ENCODE results near the gene TMEM134. TPM values are rescaled to one million over a fixed set of nuclear protein-coding genes. Genes with fewer than 3 reads are reported as not detected.
A peak's percentile ranks its signal among the peaks of the same experiment; 100 is the strongest.
"Not testable (repeated sequence)": the region's sequence is repeated elsewhere in the genome, so short reads cannot be mapped to it uniquely, and the experiment has no call there.

TMEM134 gene
- polyA plus RNA-seq, 1 donor: 63.0 TPM

DNA sequence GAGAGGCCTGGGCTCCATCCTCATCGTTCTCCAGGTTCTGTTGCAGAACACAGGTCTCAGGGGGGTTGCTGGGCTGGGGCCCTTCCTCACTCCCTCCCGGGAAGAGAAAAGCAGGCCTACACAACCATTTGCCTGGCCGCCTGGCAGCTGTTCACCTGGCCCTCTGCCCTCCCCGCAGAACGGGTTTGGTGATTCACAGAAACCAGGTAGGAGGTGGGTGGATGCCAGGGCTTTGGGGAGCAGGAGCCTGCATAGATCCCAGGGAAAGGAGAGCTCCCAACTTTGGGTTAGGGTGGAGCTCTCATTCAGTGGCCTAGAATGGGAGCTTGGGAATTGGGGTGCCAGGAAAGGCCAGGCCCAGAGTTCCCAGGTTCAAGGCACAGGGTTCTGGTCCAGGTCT is 995 bp downstream of the TMEM134 start:
- peak overlapping the region; percentile 96 for H3K4me3 ChIP-seq (ENCODE audit: low read length)
- peak in 1 of 2 donors; percentile 54 for DNase-seq
- peak overlapping the region; percentile 93 for H3K27ac ChIP-seq (ENCODE audit: low read length)
- no peaks in the 10 kb centered on the region for H3K27me3 ChIP-seq (ENCODE audit: control insufficient read depth, insufficient read depth, low read length)
- no peaks in the 10 kb centered on the region for H3K36me3 ChIP-seq (ENCODE audit: control insufficient read depth, insufficient read depth, low read length)
- peaks cover 6% of the 10 kb centered on the region for H3K9me3 ChIP-seq (ENCODE audit: control insufficient read depth, low read depth, low read length)
- WGBS (ENCODE audit: insufficient coverage, low lambda C conversion rate): no CpG with 5 or more reads among the region's 5 CpGs
- peaks cover 22% of the 10 kb centered on the region for H3K4me1 ChIP-seq (ENCODE audit: control insufficient read depth, insufficient read depth, low read length)

DNA sequence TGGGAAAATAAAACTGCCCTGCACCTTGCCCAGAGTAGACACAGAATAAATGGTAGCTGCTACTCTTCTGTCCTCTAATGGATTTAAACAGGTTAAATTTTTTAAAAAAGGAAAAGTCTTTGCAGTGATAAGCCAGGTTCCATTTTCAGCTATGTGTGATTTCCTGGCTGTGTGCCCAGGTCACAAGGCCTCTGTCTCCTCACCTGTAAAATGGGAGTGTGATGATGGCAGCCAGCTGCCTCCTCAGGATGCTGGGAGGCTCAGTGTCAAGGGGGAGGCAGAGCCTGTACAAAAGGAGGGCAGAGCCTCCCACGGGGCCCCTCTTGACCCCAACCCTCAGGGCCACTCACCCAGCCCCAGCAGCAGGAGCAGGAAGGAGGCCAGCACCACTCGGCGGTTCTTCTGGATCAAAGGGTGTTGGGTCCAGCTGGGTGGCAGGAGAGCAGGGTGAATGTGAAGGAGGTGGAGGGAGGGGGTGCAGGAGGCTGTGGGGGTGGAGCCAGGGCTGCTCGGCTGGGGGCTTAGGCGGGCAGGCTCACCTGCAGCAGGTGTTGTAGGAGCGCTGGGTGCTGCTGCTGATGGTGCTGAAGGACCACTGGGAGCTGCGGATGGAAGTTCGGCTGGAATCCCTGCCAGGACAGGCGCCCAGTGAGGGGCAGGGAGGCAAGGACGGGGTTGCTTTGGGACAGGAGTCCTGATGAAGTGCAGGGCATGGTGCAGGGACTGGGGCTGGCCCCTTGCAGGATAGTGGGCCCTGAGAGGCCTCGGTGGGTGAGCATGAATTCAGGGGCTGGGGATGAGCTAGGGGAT is 1.9 kb downstream of the TMEM134 start:
- H3K4me3 ChIP-seq (ENCODE audit: low read length): peak overlapping the region; percentile 96
- DNase-seq: no peak
- H3K4me1 ChIP-seq (ENCODE audit: control insufficient read depth, insufficient read depth, low read length): peaks cover 22% of the 10 kb centered on the region
- peaks cover 6% of the 10 kb centered on the region for H3K9me3 ChIP-seq (ENCODE audit: control insufficient read depth, low read depth, low read length)
- WGBS (ENCODE audit: insufficient coverage, low lambda C conversion rate): no CpG with 5 or more reads among the region's 11 CpGs
- H3K27me3 ChIP-seq (ENCODE audit: control insufficient read depth, insufficient read depth, low read length): no peaks in the 10 kb centered on the region
- H3K36me3 ChIP-seq (ENCODE audit: control insufficient read depth, insufficient read depth, low read length): no peaks in the 10 kb centered on the region
- H3K27ac ChIP-seq (ENCODE audit: low read length): no peak overlapping the region

GRCh38 chr11:67466367-67466766 is 2.7 kb downstream of the TMEM134 start:
- H3K27ac ChIP-seq (ENCODE audit: low read length): no peak overlapping the region
- H3K36me3 ChIP-seq (ENCODE audit: control insufficient read depth, insufficient read depth, low read length): no peaks in the 10 kb centered on the region
- no peak for DNase-seq
- no peaks in the 10 kb centered on the region for H3K27me3 ChIP-seq (ENCODE audit: control insufficient read depth, insufficient read depth, low read length)
- H3K9me3 ChIP-seq (ENCODE audit: control insufficient read depth, low read depth, low read length): peaks cover 6% of the 10 kb centered on the region
- no CpG with 5 or more reads among the region's 5 CpGs for WGBS (ENCODE audit: insufficient coverage, low lambda C conversion rate)
- peaks cover 22% of the 10 kb centered on the region for H3K4me1 ChIP-seq (ENCODE audit: control insufficient read depth, insufficient read depth, low read length)
- no peak overlapping the region for H3K4me3 ChIP-seq (ENCODE audit: low read length)

- not testable (repeated sequence) for H3K9me3 ChIP-seq (ENCODE audit: control insufficient read depth, low read depth, low read length); H3K27me3 ChIP-seq (ENCODE audit: control insufficient read depth, insufficient read depth, low read length); DNase-seq; H3K36me3 ChIP-seq (ENCODE audit: control insufficient read depth, insufficient read depth, low read length)
- WGBS (ENCODE audit: insufficient coverage, low lambda C conversion rate): no CpG with 5 or more reads among the region's 2 CpGs
- H3K4me3 ChIP-seq (ENCODE audit: low read length): peak overlapping the region; percentile 78
- H3K27ac ChIP-seq (ENCODE audit: low read length): peak overlapping the region; percentile 90
- H3K4me1 ChIP-seq (ENCODE audit: control insufficient read depth, insufficient read depth, low read length): peaks cover 22% of the 10 kb centered on the region
These were observed 3.5 kb downstream of the TMEM134 start for GRCh38 chr11:67465530-67465929.

GRCh38 chr11:67465189-67465510 is 3.9 kb downstream of the TMEM134 start:
- Histone ChIP-seq H3K27me3 (ENCODE audit: control insufficient read depth, insufficient read depth, low read length) (no peaks in the 10 kb centered on the region), H3K4me3 (ENCODE audit: low read length) (peak overlapping the region; percentile 78), H3K36me3 (ENCODE audit: control insufficient read depth, insufficient read depth, low read length) (no peaks in the 10 kb centered on the region), H3K27ac (ENCODE audit: low read length) (peak overlapping the region; percentile 90), H3K9me3 (ENCODE audit: control insufficient read depth, low read depth, low read length) (peaks cover 6% of the 10 kb centered on the region), H3K4me1 (ENCODE audit: control insufficient read depth, insufficient read depth, low read length) (peaks cover 22% of the 10 kb centered on the region)
- WGBS (ENCODE audit: insufficient coverage, low lambda C conversion rate): no CpG with 5 or more reads among the region's 3 CpGs
- DNase-seq: peak in 1 of 2 donors; percentile 39

DNA sequence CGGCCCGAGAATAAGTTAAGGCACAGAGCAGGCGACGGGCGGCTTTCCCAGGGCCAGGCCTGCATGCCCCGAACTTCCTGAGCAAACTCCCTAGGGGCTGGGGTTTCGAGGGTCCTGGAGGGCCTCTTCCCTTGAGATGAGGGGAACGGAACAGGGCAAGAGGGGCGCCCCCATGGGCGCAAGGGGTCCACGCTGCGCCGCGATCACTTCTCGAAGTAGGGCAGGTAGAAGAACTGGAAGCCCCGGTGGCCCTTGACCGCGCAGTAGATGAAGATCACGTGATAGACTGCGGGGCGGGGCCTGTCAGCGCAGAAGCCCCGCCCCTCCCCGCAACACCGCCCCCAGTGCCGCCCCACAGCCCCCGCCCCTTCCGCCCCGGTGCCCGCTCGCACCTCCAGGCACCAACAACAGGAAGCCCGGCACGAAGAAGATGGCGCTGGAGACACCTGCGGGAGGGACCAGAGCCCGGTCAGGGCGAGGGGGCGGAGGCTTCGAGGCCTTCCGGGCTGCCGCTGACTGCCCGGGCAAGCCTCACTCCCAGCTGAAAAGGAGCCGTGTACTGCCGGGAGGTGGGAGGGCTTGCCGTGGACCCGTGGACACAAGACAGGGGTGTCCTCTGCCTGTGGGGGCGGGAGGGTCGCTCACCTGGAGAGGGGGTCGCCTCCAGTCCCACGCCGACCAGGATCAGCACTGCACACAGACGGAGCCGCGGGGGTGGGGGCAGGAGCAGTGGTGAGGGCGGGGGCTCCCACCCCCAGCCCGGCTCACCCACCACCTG is 4.5 kb downstream of the TMEM134 start:
- Histone ChIP-seq H3K4me1 (ENCODE audit: control insufficient read depth, insufficient read depth, low read length) (peaks cover 22% of the 10 kb centered on the region), H3K36me3 (ENCODE audit: control insufficient read depth, insufficient read depth, low read length) (no peaks in the 10 kb centered on the region), H3K9me3 (ENCODE audit: control insufficient read depth, low read depth, low read length) (peaks cover 6% of the 10 kb centered on the region), H3K27me3 (ENCODE audit: control insufficient read depth, insufficient read depth, low read length) (no peaks in the 10 kb centered on the region), H3K4me3 (ENCODE audit: low read length) (peak overlapping the region; percentile 78), H3K27ac (ENCODE audit: low read length) (peak overlapping the region; percentile 90)
- WGBS (ENCODE audit: insufficient coverage, low lambda C conversion rate): no CpG with 5 or more reads among the region's 56 CpGs
- DNase-seq: peak; percentile 82 to 89

DNA sequence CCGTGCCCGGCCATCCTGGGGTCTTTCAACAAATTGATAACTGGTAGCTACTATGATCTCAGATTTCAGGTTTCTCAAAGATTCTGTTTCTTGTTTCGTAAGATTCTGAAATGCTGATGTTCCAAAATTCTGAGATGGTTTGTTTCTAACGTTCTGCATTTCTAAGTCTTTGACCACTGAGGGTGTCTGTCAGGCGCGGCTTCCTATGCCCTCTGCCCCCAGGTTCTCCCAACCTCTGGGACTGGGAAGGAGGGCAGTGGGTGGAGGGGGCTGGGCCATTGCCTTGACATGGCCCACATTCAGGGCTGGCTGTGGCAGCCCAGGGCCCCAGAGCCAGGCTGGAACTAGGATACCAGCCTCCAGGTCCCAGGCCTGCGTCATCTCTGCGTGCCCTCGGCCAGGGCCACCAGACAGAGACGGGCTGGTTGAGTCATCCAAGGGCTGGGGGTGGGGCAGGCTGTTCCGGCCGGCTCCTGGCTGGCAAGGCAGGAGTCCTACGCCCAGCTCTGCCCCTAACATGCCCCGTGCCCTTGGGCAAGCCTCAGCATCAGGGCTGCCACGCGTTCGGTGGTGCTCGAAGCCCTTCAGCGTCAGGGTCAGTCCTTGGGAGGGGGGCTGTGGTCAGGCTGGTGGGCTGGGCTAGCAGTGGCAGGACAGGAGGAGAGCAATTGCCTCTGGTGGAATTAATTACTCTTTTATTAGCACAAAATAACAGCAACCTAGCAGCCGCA is 5.2 kb downstream of the TMEM134 start:
- no CpG with 5 or more reads among the region's 20 CpGs for WGBS (ENCODE audit: insufficient coverage, low lambda C conversion rate)
- H3K4me3 ChIP-seq (ENCODE audit: low read length): peak overlapping the region; percentile 78

DNA sequence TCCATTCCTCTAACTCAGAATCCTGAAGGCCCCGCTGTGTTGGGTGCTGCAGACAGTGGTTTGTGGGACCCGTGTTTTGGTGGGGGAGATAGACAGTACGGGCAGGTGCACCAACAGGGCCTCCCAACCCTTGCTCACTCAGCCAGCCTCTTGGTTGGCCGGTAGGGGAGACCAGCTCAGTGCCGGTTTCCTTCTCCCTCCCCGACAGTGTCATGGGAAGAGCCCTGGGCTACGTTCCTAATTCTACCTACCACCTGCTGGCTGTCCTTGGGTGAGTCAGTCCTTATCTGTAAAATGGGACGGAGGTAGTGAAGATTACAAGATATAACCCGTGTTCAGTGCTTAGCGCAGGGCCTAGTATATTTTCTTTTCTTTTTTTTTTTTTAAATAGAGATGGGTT is 5.9 kb downstream of the TMEM134 start:
- Histone ChIP-seq H3K27ac (ENCODE audit: low read length) (no peak overlapping the region), H3K27me3 (ENCODE audit: control insufficient read depth, insufficient read depth, low read length) (no peaks in the 10 kb centered on the region), H3K9me3 (ENCODE audit: control insufficient read depth, low read depth, low read length) (peaks cover 6% of the 10 kb centered on the region), H3K4me3 (ENCODE audit: low read length) (no peak overlapping the region), H3K4me1 (ENCODE audit: control insufficient read depth, insufficient read depth, low read length) (peaks cover 20% of the 10 kb centered on the region), H3K36me3 (ENCODE audit: control insufficient read depth, insufficient read depth, low read length) (no peaks in the 10 kb centered on the region)
- no CpG with 5 or more reads among the region's 10 CpGs for WGBS (ENCODE audit: insufficient coverage, low lambda C conversion rate)
- no peak for DNase-seq

More for the DNA sequence above, 5.2 kb downstream of the TMEM134 start:
- Histone ChIP-seq H3K27ac (ENCODE audit: low read length) (peak overlapping the region; percentile 59), H3K36me3 (ENCODE audit: control insufficient read depth, insufficient read depth, low read length) (no peaks in the 10 kb centered on the region), H3K27me3 (ENCODE audit: control insufficient read depth, insufficient read depth, low read length) (no peaks in the 10 kb centered on the region), H3K9me3 (ENCODE audit: control insufficient read depth, low read depth, low read length) (peaks cover 6% of the 10 kb centered on the region), H3K4me1 (ENCODE audit: control insufficient read depth, insufficient read depth, low read length) (peaks cover 22% of the 10 kb centered on the region)
- DNase-seq: peak in 1 of 2 donors; percentile 14

DNA sequence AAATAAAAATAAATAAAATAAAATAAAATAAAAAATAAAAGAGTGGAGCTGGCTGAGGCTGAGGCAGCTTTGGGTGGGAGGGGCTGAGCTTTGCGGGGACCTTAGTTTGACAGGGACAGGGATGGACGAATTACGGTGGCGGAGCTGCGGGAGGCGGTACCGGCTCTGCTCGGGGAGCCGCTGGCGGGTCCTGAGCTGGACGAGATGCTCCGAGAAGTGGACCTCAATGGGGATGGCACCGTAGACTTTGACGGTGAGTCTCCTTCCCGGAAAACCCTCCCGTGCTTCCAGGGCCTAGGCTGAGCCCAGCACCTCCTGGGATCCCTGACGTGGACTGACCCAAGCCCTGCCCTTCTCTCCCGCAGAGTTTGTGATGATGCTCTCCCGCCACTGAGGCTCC is 10.8 kb downstream of the TMEM134 start:
- Histone ChIP-seq H3K9me3 (ENCODE audit: control insufficient read depth, low read depth, low read length) (no peaks in the 10 kb centered on the region), H3K36me3 (ENCODE audit: control insufficient read depth, insufficient read depth, low read length) (no peaks in the 10 kb centered on the region), H3K4me3 (ENCODE audit: low read length) (no peak overlapping the region), H3K27ac (ENCODE audit: low read length) (no peak overlapping the region), H3K4me1 (ENCODE audit: control insufficient read depth, insufficient read depth, low read length) (no peaks in the 10 kb centered on the region), H3K27me3 (ENCODE audit: control insufficient read depth, insufficient read depth, low read length) (no peaks in the 10 kb centered on the region)
- no peak for DNase-seq
- WGBS (ENCODE audit: insufficient coverage, low lambda C conversion rate): no CpG with 5 or more reads among the region's 19 CpGs

GRCh38 chr11:67457453-67457852 is 11.6 kb downstream of the TMEM134 start:
- WGBS (ENCODE audit: insufficient coverage, low lambda C conversion rate): no CpG with 5 or more reads among the region's 12 CpGs
- Histone ChIP-seq H3K36me3 (ENCODE audit: control insufficient read depth, insufficient read depth, low read length) (no peaks in the 10 kb centered on the region), H3K27me3 (ENCODE audit: control insufficient read depth, insufficient read depth, low read length) (no peaks in the 10 kb centered on the region)

More at GRCh38 chr11:67457453-67457852, 11.6 kb downstream of the TMEM134 start:
- no peaks in the 10 kb centered on the region for H3K9me3 ChIP-seq (ENCODE audit: control insufficient read depth, low read depth, low read length)
- no peak overlapping the region for H3K27ac ChIP-seq (ENCODE audit: low read length)
- H3K4me1 ChIP-seq (ENCODE audit: control insufficient read depth, insufficient read depth, low read length): no peaks in the 10 kb centered on the region
- no peak for DNase-seq
- H3K4me3 ChIP-seq (ENCODE audit: low read length): no peak overlapping the region

Data from large intestine (tissue), 3 donors.